SIG-M5 (cell line): ENCODE data around the gene INTS13.
"Not testable (repeated sequence)": the region's sequence is repeated elsewhere in the genome, so short reads cannot be mapped to it uniquely, and the experiment has no call there.

Experiments used
- DNase-seq: peaks from one replicate; lab custom pipeline; 2025; lab: John Stamatoyannopoulos, UW

INTS13 gene

DNA sequence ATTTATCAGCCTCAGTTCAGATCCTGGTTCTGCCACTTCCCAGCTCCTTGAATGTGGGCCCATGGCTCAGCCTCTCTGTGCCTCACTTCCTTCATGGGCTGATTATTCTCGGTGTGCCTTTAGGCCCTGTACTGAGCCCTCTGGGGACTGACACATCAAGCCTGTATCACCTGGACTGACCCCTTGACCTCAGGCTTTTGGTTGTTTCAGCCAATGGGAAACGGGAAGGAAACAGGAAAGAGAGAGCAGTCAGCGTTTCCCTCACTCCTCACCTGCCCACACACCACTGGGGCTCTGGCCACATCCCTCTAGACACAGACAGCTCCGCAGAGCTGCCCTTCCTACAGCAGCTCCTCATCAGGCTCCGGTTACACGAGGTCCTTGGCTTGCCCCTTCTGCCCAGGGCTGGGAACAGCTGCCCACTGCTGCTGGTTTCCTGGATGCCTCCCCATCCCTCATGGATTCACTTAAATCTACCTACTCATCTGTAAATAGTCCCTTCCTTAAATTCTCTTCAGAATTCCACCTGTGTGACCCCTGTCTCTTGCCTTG is 67.8 kb downstream of the INTS13 start:
- DNase-seq, result no peak

DNA sequence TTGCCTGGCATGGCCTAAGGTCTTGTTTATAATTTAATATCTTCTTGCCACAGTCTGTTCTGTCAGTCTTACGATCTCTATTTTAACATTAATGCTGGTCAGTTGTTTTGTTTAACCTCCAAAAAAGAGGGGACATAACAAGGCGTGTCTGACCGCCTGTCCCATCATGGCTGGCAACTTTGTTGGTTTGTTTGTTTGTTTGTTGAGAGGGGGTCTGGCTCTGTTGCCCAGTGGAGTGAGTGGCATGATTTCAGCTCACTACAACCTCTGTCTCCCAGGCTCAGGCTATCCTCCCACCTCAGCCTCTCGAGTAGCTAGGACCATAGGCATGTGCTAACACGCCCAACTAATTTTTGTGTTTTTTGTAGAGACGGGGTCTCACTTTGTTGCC is 68.7 kb downstream of the INTS13 start:
- no peak for DNase-seq

DNA sequence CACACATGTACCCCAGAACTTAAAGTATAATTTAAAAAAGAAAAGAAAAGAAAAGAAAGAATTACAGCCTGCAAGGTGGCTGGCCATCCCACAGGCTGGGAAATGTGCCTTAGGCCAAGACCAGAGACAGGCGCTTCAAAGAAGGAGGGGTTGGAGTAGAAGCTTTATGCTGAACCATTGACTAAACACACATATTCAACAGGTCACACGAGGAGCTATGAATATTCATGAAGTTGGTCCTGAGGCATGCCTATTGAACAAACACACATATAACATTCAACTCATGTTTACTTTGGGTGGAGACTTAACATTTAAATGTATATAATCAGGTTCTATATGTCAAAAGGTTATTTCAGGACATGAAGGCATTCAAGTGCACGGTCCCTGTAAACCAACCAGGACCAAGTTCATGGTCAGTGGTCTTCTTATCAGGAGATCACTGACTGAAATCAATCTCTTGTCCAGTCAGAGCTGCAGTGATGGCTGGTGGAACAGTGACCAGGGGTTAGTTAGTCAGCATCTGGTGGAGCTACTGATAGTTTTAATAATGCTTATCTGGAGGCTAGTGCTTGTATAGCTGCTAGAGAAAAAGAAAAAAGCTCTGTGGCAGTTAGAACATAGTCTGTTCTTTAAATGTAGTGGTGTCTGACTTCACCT is 69.2 kb downstream of the INTS13 start:
- no peak for DNase-seq

- DNase-seq, result no peak
Measured at GRCh38 chr12:26867080-26867479, 70.7 kb downstream of the INTS13 start.

DNA sequence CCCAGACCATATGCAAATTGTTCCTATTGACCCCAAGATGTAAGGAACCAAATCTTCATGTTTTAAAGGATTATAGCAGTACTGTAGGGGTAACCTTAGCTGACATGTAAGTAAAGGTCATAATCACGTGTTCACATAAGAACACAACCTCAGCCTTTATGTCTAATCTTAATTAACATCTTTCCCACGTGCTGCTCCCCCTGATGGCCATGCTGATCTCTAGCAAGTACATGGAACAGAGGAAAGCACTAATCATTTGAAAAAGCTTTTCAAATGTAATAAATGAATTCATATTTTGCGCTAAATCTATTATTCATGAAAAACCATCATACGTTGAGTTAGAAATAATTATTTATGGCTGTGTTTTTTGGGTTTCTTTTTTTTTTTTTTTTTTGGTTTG is 74.3 kb downstream of the INTS13 start:
- no peak for DNase-seq

- not testable (repeated sequence) for DNase-seq
Measured at GRCh38 chr12:26862787-26863186, 75.0 kb downstream of the INTS13 start.

- no peak for DNase-seq
Measured at GRCh38 chr12:26861690-26862089, 76.1 kb downstream of the INTS13 start.

DNA sequence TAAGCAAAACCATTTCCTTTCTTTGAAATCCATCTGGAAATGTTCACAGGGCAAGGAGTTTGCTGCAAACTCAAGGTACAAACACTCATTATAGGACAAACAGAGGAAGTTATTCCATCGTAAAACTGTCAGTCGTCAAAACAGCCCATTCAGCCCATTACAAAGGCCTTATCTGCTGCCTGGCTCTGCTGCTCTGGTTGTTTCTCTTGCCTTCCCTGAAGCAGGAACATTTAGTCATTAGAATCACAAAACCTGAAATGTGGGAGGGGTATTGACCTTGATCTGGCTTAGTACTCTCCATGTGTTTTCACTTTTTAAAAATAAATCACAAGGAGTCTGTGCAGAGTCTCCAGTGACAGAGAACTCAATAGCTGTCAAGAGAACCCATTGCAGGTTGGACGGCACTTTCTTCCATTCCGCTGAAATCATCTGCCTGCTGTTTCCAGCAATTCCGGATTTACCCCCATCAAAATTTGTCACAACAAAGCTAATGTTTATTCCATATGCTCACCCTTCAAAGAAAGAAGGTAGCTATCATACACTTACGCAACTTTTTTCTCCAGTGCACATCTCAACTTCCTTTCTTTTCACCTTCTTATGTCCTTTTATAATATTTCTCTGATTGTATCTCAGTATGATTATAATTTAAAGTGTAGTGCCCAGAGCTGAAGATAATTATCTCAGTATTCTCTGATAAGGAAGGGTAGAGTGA is 80.2 kb downstream of the INTS13 start:
- no peak for DNase-seq

DNA sequence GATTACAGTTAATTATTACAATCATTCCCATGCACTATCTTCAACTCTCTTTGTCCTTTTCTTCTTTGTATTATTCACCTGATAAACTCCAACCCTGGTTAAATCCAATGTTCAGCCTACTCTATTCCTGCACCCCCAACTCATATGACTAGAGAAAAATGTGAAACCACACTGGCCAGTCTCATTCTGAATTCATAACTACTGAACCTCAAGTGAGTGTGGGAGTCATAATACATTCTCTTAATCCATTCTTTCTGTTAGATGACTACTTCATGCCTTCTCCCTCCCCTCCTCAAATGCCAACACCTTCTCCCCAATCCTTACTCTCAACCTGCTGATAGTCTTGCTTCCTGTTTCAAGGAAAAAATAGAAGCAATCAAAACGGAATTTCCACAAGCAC is 82.4 kb downstream of the INTS13 start:
- no peak for DNase-seq
